GM18861 (cell line): Measurements from ENCODE around the gene PERP.
"Not testable (repeated sequence)": the region's sequence is repeated elsewhere in the genome, so short reads cannot be mapped to it uniquely, and the experiment has no call there.

Experiments
- ATAC-seq: cut with Tn5 transposase; IDR thresholded peaks from one replicate; pipeline ENCODE4 v1.9.1; 2021; ENCODE audit not compliant: unreplicated experiment

The PERP gene

GRCh38 chr6:138105880-138106664 lies 1.1 kb downstream of the PERP start:
- no peak for ATAC-seq

DNA sequence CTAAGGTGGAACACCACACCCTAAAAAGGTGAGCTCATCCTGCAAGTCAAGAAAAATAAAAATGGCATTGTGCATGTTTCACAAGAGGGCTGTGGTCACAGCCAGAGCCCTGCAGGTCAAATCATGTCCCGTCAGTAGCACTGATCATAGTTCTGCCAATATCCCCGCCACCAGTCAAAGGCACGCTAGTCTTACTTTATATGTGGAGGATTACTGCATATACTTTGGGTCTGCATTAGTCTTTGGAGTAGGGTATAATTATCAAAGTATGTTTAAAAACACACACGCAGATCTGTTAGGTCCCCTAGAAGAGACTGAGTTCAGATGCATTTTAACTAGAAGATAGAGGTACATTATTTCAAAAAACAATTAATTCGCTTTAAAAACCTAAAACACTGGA lies 1.8 kb downstream of the PERP start:
- no peak for ATAC-seq

GRCh38 chr6:138104618-138105213 lies 2.5 kb downstream of the PERP start:
- ATAC-seq, result no peak

GRCh38 chr6:138103871-138104270 lies 3.3 kb downstream of the PERP start:
- no peak for ATAC-seq

DNA sequence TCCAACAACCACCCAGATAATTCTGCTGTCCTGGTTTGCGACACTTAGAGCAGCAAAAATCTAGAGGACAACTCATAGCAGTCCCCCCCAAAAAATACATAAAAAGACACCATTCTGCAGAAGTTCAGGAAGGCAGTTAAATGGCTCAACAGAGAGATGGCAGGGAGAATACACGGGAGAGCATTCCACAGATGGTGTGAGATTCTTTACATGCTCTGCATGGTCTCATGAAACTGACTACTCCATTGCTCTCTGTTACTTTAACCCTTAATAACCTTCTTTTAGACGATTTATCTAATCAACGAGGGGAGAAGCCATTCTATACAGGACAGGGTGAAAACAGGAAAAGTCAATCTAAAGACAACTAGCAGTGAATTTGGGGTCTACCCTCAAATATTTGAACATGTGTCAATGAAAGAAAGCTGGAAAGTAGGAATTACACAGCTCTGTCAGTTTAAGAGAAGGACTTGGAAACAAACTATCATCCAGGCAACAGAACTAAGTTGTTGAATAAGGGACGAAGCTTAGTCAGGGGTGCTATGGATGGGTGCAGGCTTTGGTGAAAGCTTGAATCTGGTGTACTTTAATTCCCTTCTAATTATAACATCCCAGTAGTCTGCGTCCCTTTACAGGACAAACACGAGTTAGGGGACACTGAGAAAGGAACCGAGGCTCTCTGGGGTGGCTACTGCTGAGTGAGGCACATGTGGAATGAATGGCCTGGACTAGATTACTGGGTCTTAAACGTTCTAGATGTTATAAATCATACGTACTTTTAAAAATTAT lies 5.1 kb downstream of the PERP start:
- no peak for ATAC-seq

DNA sequence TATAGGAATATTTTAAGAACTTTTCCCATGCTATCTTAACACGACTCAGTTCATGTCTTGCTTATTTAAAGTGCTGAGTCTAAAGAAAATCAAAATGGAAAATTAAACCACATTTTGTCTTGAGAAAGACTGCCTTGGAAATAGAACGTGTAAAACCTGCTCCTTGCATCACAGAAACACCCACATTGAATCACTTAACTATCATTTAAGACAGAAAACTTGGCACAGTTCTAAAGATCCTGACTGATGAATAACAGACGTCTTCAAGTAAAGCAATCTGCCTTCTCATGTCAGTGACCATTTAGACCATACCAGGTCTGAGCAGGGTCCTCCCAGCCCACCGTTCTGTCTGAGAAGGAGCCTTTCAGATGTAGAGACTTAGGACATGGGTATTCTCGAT lies 7.4 kb downstream of the PERP start:
- no peak for ATAC-seq

GRCh38 chr6:138098306-138098705 lies 8.9 kb downstream of the PERP start:
- ATAC-seq, result no peak

DNA sequence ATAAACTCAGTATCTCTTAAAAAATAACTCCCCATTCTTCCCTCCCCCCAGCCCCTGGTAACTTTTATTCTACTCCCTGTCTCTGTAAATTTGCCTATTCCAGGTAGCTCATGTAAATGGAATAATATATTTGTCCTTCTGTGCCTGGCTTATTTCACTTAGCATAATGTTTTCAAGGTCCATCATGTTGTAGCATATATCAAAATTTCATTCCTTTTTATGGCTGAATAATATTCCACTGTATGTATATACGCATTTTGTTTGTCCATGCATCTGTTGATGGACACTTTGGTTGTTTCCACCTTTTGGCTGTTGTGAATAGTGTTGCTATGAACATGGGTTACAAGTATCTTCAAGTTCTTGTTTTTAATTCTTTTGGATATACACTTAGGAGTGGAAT lies 13.0 kb downstream of the PERP start:
- ATAC-seq, result no peak

DNA sequence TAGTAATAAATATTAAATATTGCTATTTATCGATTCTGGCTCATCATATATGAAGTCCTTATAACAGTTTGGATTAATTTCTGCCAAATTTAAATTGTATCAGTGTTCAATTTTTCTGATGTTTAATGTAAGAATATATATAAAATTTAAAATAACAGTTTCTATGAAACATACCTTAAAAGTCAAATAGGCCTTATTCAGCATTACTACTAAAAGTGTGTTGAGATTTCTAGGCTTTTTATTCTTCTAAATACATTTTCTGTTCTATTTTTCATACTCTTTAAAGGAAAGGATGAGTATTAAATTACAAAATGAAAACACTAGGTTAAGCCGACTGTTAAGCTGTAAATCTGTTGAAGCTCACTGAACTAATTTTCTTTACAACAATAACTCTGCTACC lies 13.6 kb downstream of the PERP start:
- ATAC-seq, result no peak

- no peak for ATAC-seq
Observed at GRCh38 chr6:138092686-138093085, 14.5 kb downstream of the PERP start.

DNA sequence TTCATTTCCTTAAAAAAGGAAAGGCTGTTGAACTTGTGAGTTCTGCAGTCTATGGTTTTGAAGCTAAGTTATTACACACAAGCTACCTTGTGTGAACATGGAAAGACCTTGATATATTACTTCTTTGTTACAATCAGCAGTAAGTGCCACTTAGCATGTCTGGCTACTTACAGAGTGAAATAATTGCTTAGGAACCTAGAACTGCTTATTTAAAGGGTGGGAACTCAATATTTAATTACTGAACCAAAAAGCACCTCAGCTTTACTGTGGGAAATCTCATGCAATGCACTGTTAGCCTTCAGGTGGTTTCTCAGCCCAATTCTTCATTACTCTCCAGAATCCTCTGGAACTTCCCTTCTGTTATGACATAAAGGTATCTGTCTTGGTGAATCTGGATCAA lies 17.9 kb downstream of the PERP start:
- ATAC-seq, result no peak

DNA sequence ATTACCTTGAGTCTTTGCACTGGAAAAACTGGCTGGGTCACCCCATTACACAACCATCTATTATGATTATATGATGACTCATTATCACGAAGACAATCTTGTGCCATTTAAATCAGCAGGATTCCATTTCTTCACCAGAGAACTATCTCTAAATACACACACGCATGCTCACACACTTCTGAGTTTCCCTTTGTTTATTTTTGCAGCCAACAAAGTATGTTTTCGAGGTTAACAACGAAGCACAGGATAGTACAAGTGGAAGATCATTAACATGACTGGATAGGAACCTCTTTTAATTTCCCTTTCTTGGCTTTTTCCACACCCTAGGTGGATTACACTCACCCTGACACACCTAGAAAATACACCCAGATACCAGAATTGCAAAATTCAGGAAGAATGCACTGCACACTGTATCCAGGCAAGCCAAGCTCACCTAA lies 18.9 kb downstream of the PERP start:
- ATAC-seq, result no peak

- no peak for ATAC-seq
Observed at GRCh38 chr6:138087593-138088325, 19.5 kb downstream of the PERP start.

- ATAC-seq, result no peak
Observed at GRCh38 chr6:138086573-138087196, 20.5 kb downstream of the PERP start.

DNA sequence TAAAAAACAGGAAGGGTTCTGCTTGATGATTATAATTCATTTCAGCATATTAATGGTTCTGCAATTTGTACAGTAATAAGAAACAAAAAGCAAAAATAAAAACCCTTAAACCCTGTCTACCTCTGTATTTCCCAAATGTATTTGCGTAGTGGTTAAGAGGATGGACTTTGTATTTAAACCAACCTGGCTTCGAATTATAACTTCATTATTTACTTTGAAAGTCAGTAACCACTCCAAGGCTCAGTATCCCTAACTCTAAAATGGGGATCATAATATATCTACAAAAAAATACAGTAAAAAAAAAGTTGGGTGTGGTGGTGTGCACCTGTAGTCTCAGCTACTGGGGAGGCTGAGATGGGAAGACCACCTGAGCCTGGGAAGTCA lies 21.4 kb downstream of the PERP start:
- ATAC-seq, result no peak

GRCh38 chr6:138084904-138085838 lies 22.0 kb downstream of the PERP start:
- no peak for ATAC-seq

- ATAC-seq, result no peak
Observed at GRCh38 chr6:138082232-138082631, 25.0 kb downstream of the PERP start.

- ATAC-seq, result not testable (repeated sequence)
Observed at GRCh38 chr6:138079556-138079955, 27.7 kb downstream of the PERP start.

DNA sequence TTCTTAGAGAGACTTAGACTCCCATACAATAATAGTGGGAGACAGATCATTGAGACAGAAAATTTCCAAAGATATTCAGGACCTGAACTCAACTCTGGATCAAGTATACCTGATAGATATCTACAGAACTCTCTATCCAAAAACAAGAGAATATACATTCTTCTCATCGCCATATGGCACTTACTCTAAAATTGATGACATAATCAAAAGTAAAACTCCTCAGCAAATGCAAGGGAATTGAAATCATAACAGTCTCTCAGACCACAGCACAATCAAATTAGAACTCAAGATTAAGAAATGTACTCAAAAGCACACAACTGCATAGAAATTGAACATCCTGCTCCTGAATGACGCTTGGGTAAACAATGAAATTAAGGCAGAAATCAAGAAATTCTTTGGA lies 28.7 kb downstream of the PERP start:
- ATAC-seq, result no peak

DNA sequence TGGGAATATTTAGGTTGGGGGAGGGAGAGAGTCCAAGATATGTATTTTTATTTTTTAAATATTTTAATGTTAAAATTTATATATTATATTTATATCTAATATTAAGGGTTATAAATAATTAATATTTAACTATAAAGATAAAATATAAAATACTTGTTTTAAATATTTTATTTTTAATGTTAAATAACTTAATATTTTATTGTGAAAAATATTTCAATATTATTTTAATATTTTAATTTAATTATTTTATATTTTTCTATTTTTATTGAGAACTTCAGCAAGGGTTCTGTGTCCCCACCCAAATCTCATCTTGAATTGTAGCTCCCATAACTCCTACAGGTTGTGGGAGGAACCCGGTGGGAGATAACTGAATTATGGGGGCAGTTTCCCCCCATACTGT lies 34.0 kb downstream of the PERP start:
- ATAC-seq, result no peak
